MM.1S (cell line): ENCODE data around the gene ARIH1.

ENCODE experiments used
- CTCF ChIP-seq: fragments of 300-600 bp; sonication (generic); IDR thresholded peaks from 2 replicates; pipeline ENCODE4 v1.5.1; 2016; ENCODE audit warnings: antibody characterized with exemption, low read length, mixed read lengths
- EZH2 ChIP-seq: fragments of 300-600 bp; sonication (generic); optimal IDR thresholded peaks from 2 replicates; pipeline ENCODE3; 2017; ENCODE audit warnings: low read depth, mild to moderate bottlenecking, antibody characterized with exemption, low read length, mixed read lengths
- EZH2phosphoT487 ChIP-seq: fragments of 300-600 bp; sonication (generic); IDR thresholded peaks from 2 replicates; pipeline ENCODE4 v1.6.1; 2018; ENCODE audit warnings: antibody characterized with exemption, low read length

GRCh38 chr15:72445426-72445825 is 28.7 kb upstream of the ARIH1 start:
- no peak for TF ChIP-seq CTCF
- no peak for TF ChIP-seq EZH2phosphoT487
- TF ChIP-seq EZH2: no peak
